BLaER1 (cell line): ENCODE data around the gene CMTM4.

Experiments
- H3K27ac ChIP-seq: shearing (Covaris generic); formaldehyde crosslinking; 2 replicates; pipeline ENCODE4 v1.8.1; 2022
- H3K27me3 ChIP-seq: shearing (Covaris generic); formaldehyde crosslinking; 2 replicates; pipeline ENCODE4 v1.8.1; 2022
- H3K36me3 ChIP-seq: shearing (Covaris generic); formaldehyde crosslinking; 2 replicates; pipeline ENCODE4 v1.8.1; 2022
- H3K4me1 ChIP-seq: shearing (Covaris generic); formaldehyde crosslinking; 2 replicates; pipeline ENCODE4 v1.8.1; 2022
- H3K4me2 ChIP-seq: shearing (Covaris generic); formaldehyde crosslinking; 2 replicates; pipeline ENCODE4 v1.8.1; 2022
- H3K4me3 ChIP-seq: shearing (Covaris generic); formaldehyde crosslinking; 2 replicates; pipeline ENCODE4 v1.8.1; 2022
- H3K9ac ChIP-seq: shearing (Covaris generic); formaldehyde crosslinking; 2 replicates; pipeline ENCODE4 v1.8.1; 2022
- H3K9me3 ChIP-seq: shearing (Covaris generic); formaldehyde crosslinking; 2 replicates; pipeline ENCODE4 v1.8.1; 2022
- H4K20me1 ChIP-seq: shearing (Covaris generic); formaldehyde crosslinking; 2 replicates; pipeline ENCODE4 v1.8.1; 2022
- Cebpa-rat ChIP-seq: shearing (Covaris generic); IDR thresholded peaks from 2 replicates; pipeline ENCODE4 v1.8.1; 2022

Gene CMTM4

GRCh38 chr16:66649636-66650205, 46.8 kb downstream of the CMTM4 start:
- Histone ChIP-seq H3K36me3 (no peaks in the 10 kb centered on the region), H4K20me1 (no peaks in the 10 kb centered on the region), H3K4me1 (peaks cover 25% of the 10 kb centered on the region), H3K27ac (no peak overlapping the region), H3K4me2 (no peak overlapping the region), H3K9ac (no peak overlapping the region), H3K27me3 (no peaks in the 10 kb centered on the region), H3K4me3 (no peak overlapping the region), H3K9me3 (no peaks in the 10 kb centered on the region)
- TF ChIP-seq Cebpa-rat = no peak

GRCh38 chr16:66649167-66649566, 47.4 kb downstream of the CMTM4 start:
- no peaks in the 10 kb centered on the region for H3K9me3 ChIP-seq
- peaks cover 25% of the 10 kb centered on the region for H3K4me1 ChIP-seq
- no peak overlapping the region for H3K4me2 ChIP-seq
- H4K20me1 ChIP-seq = no peaks in the 10 kb centered on the region
- no peak for TF ChIP-seq Cebpa-rat
- H3K27ac ChIP-seq = no peak overlapping the region
- H3K36me3 ChIP-seq = no peaks in the 10 kb centered on the region
- H3K27me3 ChIP-seq = no peaks in the 10 kb centered on the region
- H3K4me3 ChIP-seq = no peak overlapping the region
- H3K9ac ChIP-seq = no peak overlapping the region

- Histone ChIP-seq H4K20me1 (no peaks in the 10 kb centered on the region), H3K4me2 (no peak overlapping the region), H3K9me3 (no peaks in the 10 kb centered on the region), H3K36me3 (no peaks in the 10 kb centered on the region), H3K4me1 (peaks cover 17% of the 10 kb centered on the region), H3K4me3 (no peak overlapping the region), H3K9ac (no peak overlapping the region), H3K27ac (no peak overlapping the region), H3K27me3 (no peaks in the 10 kb centered on the region)
- TF ChIP-seq Cebpa-rat = no peak
Observed at GRCh38 chr16:66647866-66648265, 48.7 kb downstream of the CMTM4 start.

- Histone ChIP-seq H3K4me3 (no peak overlapping the region), H3K27ac (no peak overlapping the region), H3K9ac (no peak overlapping the region), H3K4me1 (peaks cover 4% of the 10 kb centered on the region; the same call in 1 of the 2 replicates), H3K36me3 (no peaks in the 10 kb centered on the region), H3K9me3 (no peaks in the 10 kb centered on the region), H4K20me1 (peaks cover 6% of the 10 kb centered on the region; the same call in 1 of the 2 replicates), H3K4me2 (no peak overlapping the region), H3K27me3 (no peaks in the 10 kb centered on the region)
- no peak for TF ChIP-seq Cebpa-rat
Observed at GRCh38 chr16:66641387-66641786, 55.2 kb downstream of the CMTM4 start.

- no peak for TF ChIP-seq Cebpa-rat
- Histone ChIP-seq H3K4me2 (no peak overlapping the region), H4K20me1 (peaks cover 6% of the 10 kb centered on the region; the same call in 1 of the 2 replicates), H3K9me3 (no peaks in the 10 kb centered on the region), H3K27me3 (no peaks in the 10 kb centered on the region), H3K27ac (no peak overlapping the region), H3K4me3 (no peak overlapping the region), H3K4me1 (peaks cover 4% of the 10 kb centered on the region; the same call in 1 of the 2 replicates), H3K36me3 (no peaks in the 10 kb centered on the region), H3K9ac (no peak overlapping the region)
Observed at GRCh38 chr16:66640724-66641314, 55.7 kb downstream of the CMTM4 start.

- Histone ChIP-seq H3K4me1 (peaks cover 4% of the 10 kb centered on the region; the same call in 1 of the 2 replicates), H3K9me3 (no peaks in the 10 kb centered on the region), H3K36me3 (no peaks in the 10 kb centered on the region), H3K4me3 (no peak overlapping the region), H3K9ac (no peak overlapping the region), H3K4me2 (no peak overlapping the region), H4K20me1 (peaks cover 6% of the 10 kb centered on the region; the same call in 1 of the 2 replicates), H3K27ac (no peak overlapping the region), H3K27me3 (no peaks in the 10 kb centered on the region)
- no peak for TF ChIP-seq Cebpa-rat
Observed at GRCh38 chr16:66639091-66639885, 57.3 kb downstream of the CMTM4 start.

- no peak overlapping the region for H3K4me3 ChIP-seq
- H3K4me1 ChIP-seq = peaks cover 4% of the 10 kb centered on the region; the same call in 1 of the 2 replicates
- H3K9me3 ChIP-seq = no peaks in the 10 kb centered on the region
- H4K20me1 ChIP-seq = peaks cover 6% of the 10 kb centered on the region; the same call in 1 of the 2 replicates
- H3K4me2 ChIP-seq = no peak overlapping the region
- H3K27me3 ChIP-seq = no peaks in the 10 kb centered on the region
- no peak for TF ChIP-seq Cebpa-rat
- H3K9ac ChIP-seq = no peak overlapping the region
- H3K36me3 ChIP-seq = no peaks in the 10 kb centered on the region
- no peak overlapping the region for H3K27ac ChIP-seq
Observed at GRCh38 chr16:66637806-66638205, 58.7 kb downstream of the CMTM4 start.

GRCh38 chr16:66636199-66636598, 60.3 kb downstream of the CMTM4 start:
- Histone ChIP-seq H3K27ac (no peak overlapping the region), H3K4me1 (peaks cover 4% of the 10 kb centered on the region; the same call in 1 of the 2 replicates), H3K9ac (no peak overlapping the region), H3K9me3 (no peaks in the 10 kb centered on the region), H3K27me3 (no peaks in the 10 kb centered on the region), H3K4me3 (no peak overlapping the region), H4K20me1 (peaks cover 6% of the 10 kb centered on the region; the same call in 1 of the 2 replicates), H3K4me2 (no peak overlapping the region), H3K36me3 (no peaks in the 10 kb centered on the region)
- no peak for TF ChIP-seq Cebpa-rat

GRCh38 chr16:66635406-66635805, 61.1 kb downstream of the CMTM4 start:
- Histone ChIP-seq H4K20me1 (peaks cover 6% of the 10 kb centered on the region; the same call in 1 of the 2 replicates), H3K4me2 (no peak overlapping the region), H3K4me1 (peaks cover 4% of the 10 kb centered on the region; the same call in 1 of the 2 replicates), H3K9me3 (no peaks in the 10 kb centered on the region), H3K4me3 (no peak overlapping the region), H3K27ac (no peak overlapping the region), H3K27me3 (no peaks in the 10 kb centered on the region), H3K9ac (no peak overlapping the region), H3K36me3 (no peaks in the 10 kb centered on the region)
- TF ChIP-seq Cebpa-rat = no peak
